SH-SY5Y (cell line): ENCODE data around the gene STAB2.

Experiments used
- GATA2 ChIP-seq: IDR thresholded peaks from 2 replicates; pipeline ENCODE4 v1.6.1; 2011; ENCODE audit warnings: mild to moderate bottlenecking, low read depth, low read length
- GATA3 ChIP-seq: IDR thresholded peaks from 2 replicates; pipeline ENCODE4 v1.6.1; 2011; ENCODE audit warnings: low read depth, mild to moderate bottlenecking, low read length, moderate library complexity

GRCh38 chr12:103589517-103589916 lies 2.4 kb downstream of the STAB2 start:
- TF ChIP-seq GATA3 = no peak
- no peak for TF ChIP-seq GATA2
